K562 (cell line): ENCODE results near the gene RGS6. TPM values are rescaled to one million over a fixed set of nuclear protein-coding genes. Genes with fewer than 3 reads are reported as not detected.

Source experiments
- ATAC-seq: fragments of 200-7000 bp; cut with Tn5 transposase; 3 replicates; pipeline ENCODE4 v1.9.1; 2020; ENCODE audit warnings: moderate library complexity
- BruUV-seq: library from RNA; stranded (reverse); fragments of 400-500 nt; replicated peaks from 2 replicates; lab custom pipeline; 2021; lab: Mats Ljungman, UMichigan
- CTCF ChIA-PET: fragments of 300-600 bp; formaldehyde crosslinking; extraction: SDS; loops from one replicate; lab custom pipeline; 2021; ENCODE audit warnings: low intra/inter-chr PET ratio; lab: Yijun Ruan, JAX
- POLR2A ChIA-PET: fragments of 300-600, 350-650 bp; sonication (Branson Sonifier 250); formaldehyde crosslinking; extraction: SDS; loops from one replicate; lab custom pipeline; 2021; ENCODE audit warnings: antibody characterized with exemption, inconsistent platforms; lab: Yijun Ruan, JAX
- DNase-seq, 4 experiments: peaks; one replicate each; pipeline versions ENCODE4 v3.0.0 to v3.0.0-alpha.2; 2011 to 2018; ENCODE audit warnings: low spot score in 3 of 4, mixed read lengths in 3 of 4; ENCODE audit errors: extremely low read depth in 1 of 4
- FAIRE-seq: peaks from 2 replicates; lab custom pipeline; 2011; peaks lifted over from hg19 to GRCh38; lab: Jason Lieb, UNC
- H2AFZ ChIP-seq: 2 replicates; pipeline ENCODE4 v1.6.0; 2011; ENCODE audit warnings: low read depth, low read length, control low read depth, inconsistent platforms
- H3K27ac ChIP-seq: fragments of 200-600 bp; 3 replicates; pipeline ENCODE4 v1.8.0; 2011; ENCODE audit warnings: low read depth, mild to moderate bottlenecking, control low read depth, inconsistent platforms, low read length, moderate library complexity, mixed read lengths; ENCODE audit errors: extremely low read depth
- H3K27me3 ChIP-seq, 2 experiments: fragments of 300-600 bp in 1 of 2; 2 replicates in 1 of 2; 3 replicates in 1 of 2; pipeline versions ENCODE4 v1.6.0 to v1.8.0; 2011; ENCODE audit warnings: inconsistent platforms in 2 of 2, low read length in 2 of 2, mild to moderate bottlenecking in 1 of 2, mixed read lengths in 1 of 2, moderate library complexity in 1 of 2; ENCODE audit not compliant: control insufficient read depth in 2 of 2, insufficient read depth in 2 of 2
- H3K36me3 ChIP-seq: fragments of 300-600 bp; 3 replicates; pipeline ENCODE4 v1.8.0; 2011; ENCODE audit warnings: mild to moderate bottlenecking, low read length, inconsistent platforms; ENCODE audit not compliant: control insufficient read depth, insufficient read depth
- H3K4me1 ChIP-seq, 2 experiments: fragments of 200-600 bp in 1 of 2; replicated peaks in 1 of 2; 2 replicates in 1 of 2; 3 replicates in 1 of 2; pipeline versions ENCODE4 v1.5.1 to v1.8.0; 2011; ENCODE audit warnings: inconsistent platforms in 2 of 2, low read length in 2 of 2, mild to moderate bottlenecking in 1 of 2, mixed read lengths in 1 of 2, moderate library complexity in 1 of 2; ENCODE audit not compliant: control insufficient read depth in 2 of 2, insufficient read depth in 2 of 2
- H3K4me2 ChIP-seq: 2 replicates; pipeline ENCODE4 v1.6.1; 2011; ENCODE audit warnings: low read length, control low read depth, inconsistent platforms, mixed read lengths; ENCODE audit not compliant: insufficient read depth
- H3K4me3 ChIP-seq: fragments of 200-600 bp; sonication (generic), shearing (Covaris generic); 2 replicates; pipeline ENCODE4 v1.5.1; 2016; ENCODE audit warnings: control low read depth, inconsistent platforms
- H3K79me2 ChIP-seq: fragments of 200-600 bp; 3 replicates; pipeline ENCODE4 v1.8.0; 2011; ENCODE audit warnings: low read length, inconsistent platforms; ENCODE audit not compliant: control insufficient read depth, insufficient read depth
- H3K9ac ChIP-seq, 2 experiments: 2 replicates each; pipeline versions ENCODE4 v1.6.0 to v1.6.1; 2011; ENCODE audit warnings: low read depth in 2 of 2, low read length in 2 of 2, control low read depth in 1 of 2, inconsistent platforms in 1 of 2, mild to moderate bottlenecking in 1 of 2, mixed read lengths in 1 of 2; ENCODE audit not compliant: insufficient read depth in 1 of 2
- H3K9me1 ChIP-seq: one replicate; pipeline ENCODE4 v1.6.0; 2011; ENCODE audit warnings: inconsistent platforms, mild to moderate bottlenecking, low read length, moderate library complexity; ENCODE audit not compliant: control insufficient read depth, insufficient read depth
- H3K9me3 ChIP-seq: replicated peaks from 2 replicates; pipeline ENCODE4 v1.5.1; 2011; ENCODE audit warnings: low read depth, low read length, inconsistent platforms; ENCODE audit not compliant: control insufficient read depth, insufficient read depth
- H4K20me1 ChIP-seq: replicated peaks from 2 replicates; pipeline ENCODE4 v1.6.1; 2011; ENCODE audit warnings: low read length, inconsistent platforms, mixed read lengths; ENCODE audit not compliant: control insufficient read depth, insufficient read depth
- C11orf30 ChIP-seq: fragments of 450-650 bp; IDR thresholded peaks from 2 replicates; pipeline ENCODE4 v1.6.1; 2016; ENCODE audit warnings: low read depth, mild to moderate bottlenecking
- CBFA2T2 ChIP-seq: fragments of 450-650 bp; conservative IDR thresholded peaks from 2 replicates; pipeline ENCODE4 v1.6.1; 2017; ENCODE audit warnings: mild to moderate bottlenecking
- CBFA2T3 ChIP-seq: fragments of 450-650 bp; IDR thresholded peaks from 2 replicates; pipeline ENCODE4 v1.6.1; 2017
- DNMT1 ChIP-seq: fragments of 450-650 bp; IDR thresholded peaks from 2 replicates; pipeline ENCODE4 v1.6.1; 2016; ENCODE audit warnings: antibody characterized with exemption, mild to moderate bottlenecking
- MAFF ChIP-seq: IDR thresholded peaks from 2 replicates; pipeline ENCODE4 v1.6.1; 2012; ENCODE audit warnings: low read length, improper control_type of control experiment
- MAFG ChIP-seq: fragments of 450-650 bp; conservative IDR thresholded peaks from 2 replicates; pipeline ENCODE4 v1.6.1; 2016; ENCODE audit warnings: missing genetic modification characterization, missing compliant biosample characterization
- OTX1 ChIP-seq: fragments of 450-650 bp; formaldehyde crosslinking; IDR thresholded peaks from 2 replicates; pipeline ENCODE4 v1.4.0; 2022; ENCODE audit warnings: mild to moderate bottlenecking
- ZNF316 ChIP-seq: fragments of 450-650 bp; IDR thresholded peaks from 2 replicates; pipeline ENCODE4 v1.6.1; 2016
- ZNF347 ChIP-seq: fragments of 450-650 bp; formaldehyde crosslinking; IDR thresholded peaks from 2 replicates; pipeline ENCODE4 v1.4.0; 2020; ENCODE audit warnings: low read depth, mild to moderate bottlenecking, moderate library complexity
- WGBS: fragments of 100-300 bp; shearing (Covaris generic); methylation state at CpG from one replicate; pipeline ENCODE4 v1.1.6; 2016; ENCODE audit warnings: low coverage, mixed read lengths; ENCODE audit not compliant: insufficient coverage; ENCODE audit errors: missing lambda C conversion rate; 5-methylcytosine and 5-hydroxymethylcytosine counted together
- in situ Hi-C: fragments of 300-500 bp; cut with MboI; formaldehyde crosslinking; loops from 4 replicates; pipeline ENCODE4 v1.15.0; 2018; ENCODE audit warnings: inconsistent platforms, mixed read lengths
- intact Hi-C: fragments of 100-400 bp; cut with micrococcal nuclease; formaldehyde crosslinking; loops from 2 replicates; pipeline ENCODE4 v1.14.2; 2022
- polyA plus RNA-seq, 8 experiments: library from polyadenylated mRNA; depleted of rRNA in 4 of 8; stranded (reverse) in 5 of 8; unstranded in 3 of 8; fragments of >200 nt; fragmentation: Nextera tagmentation in 2 of 8; fragmentation: Illumina TruSeq in 1 of 8; extraction: Ambion mirVana in 2 of 8; extraction: Trizol in 1 of 8; gene quantifications; 2 replicates each; pipeline versions ENCODE4 v1.2.1 to v1.2.3, GENCODE V29; 2011 to 2014; ENCODE audit warnings: inconsistent platforms in 1 of 8, missing spikeins in 1 of 8
- total RNA-seq, 7 experiments: library from RNA; depleted of rRNA in 6 of 7; stranded (reverse); fragments of >200 nt in 6 of 7; fragmentation: Illumina TruSeq in 2 of 7; extraction: Trizol in 2 of 7; gene quantifications; 2 replicates each; pipeline versions ENCODE4 v1.2.1 to v1.2.3, GENCODE V29; 2011 to 2021; ENCODE audit warnings: low replicate concordance in 1 of 7

The RGS6 gene
- total and polyA plus RNA-seq, 9 of the 15 experiments (the other 6 are each of a cell fraction or from before 2014, with no cell fraction given) = not detected

- no peak for TF ChIP-seq CBFA2T3
- no peak for TF ChIP-seq ZNF347 (CRISPR knock-in tag)
- no peak for TF ChIP-seq OTX1 (CRISPR knock-in tag)
Measured at GRCh38 chr14:72521045-72521444, 588.8 kb downstream of the RGS6 start (continued).

- Histone ChIP-seq H2AFZ (no peak overlapping the region), H3K79me2 (no peaks in the 10 kb centered on the region), H3K9me1 (no peaks in the 10 kb centered on the region), H3K4me1 (no peaks in the 10 kb centered on the region), H3K4me2 (no peak overlapping the region), H3K9me3 (no peaks in the 10 kb centered on the region), H3K27me3 (no peaks in the 10 kb centered on the region; a peak in 2 of 5 replicates), H3K36me3 (no peaks in the 10 kb centered on the region), H3K27ac (no peak overlapping the region), H3K9ac (no peak overlapping the region), H4K20me1 (no peaks in the 10 kb centered on the region), H3K4me3 (no peak overlapping the region)
- in situ Hi-C loops (loop anchor here (25.0 kb wide), 1 partner anchor 940 kb away; the partner anchor contains the start of gene NUMB), intact Hi-C loops (no loop called here)
- BruUV-seq = no TSS peak
- FAIRE-seq (no peak), DNase-seq (no peak), ATAC-seq (no peak)
- ChIA-PET CTCF (no interaction called here), POLR2A (no interaction called here)
- peak; percentile 46; the same call in 1 of the 2 replicates for TF ChIP-seq ZNF316
- TF ChIP-seq C11orf30 = peak; percentile 43; the same call in 1 of the 2 replicates
- no peak for TF ChIP-seq DNMT1
- 0 out of 2 replicates have a peak, but pooled peaks have one; percentile 21 for TF ChIP-seq MAFG (tag)
- TF ChIP-seq MAFF = peak; percentile 21; the same call in 1 of the 2 replicates
- no peak for TF ChIP-seq CBFA2T2
- 4% methylated on average over 7 of the region's 8 CpGs for WGBS
Measured at GRCh38 chr14:72521968-72522741, 589.9 kb downstream of the RGS6 start.
